ENCODE results near the gene ZNG1A.
"Not testable (repeated sequence)": the region's sequence is repeated elsewhere in the genome, so short reads cannot be mapped to it uniquely, and the experiment has no call there.

GRCh38 chr9:199601-200000, 20.7 kb upstream of the ZNG1A start:
- TF ChIP-seq, protein P1, sequence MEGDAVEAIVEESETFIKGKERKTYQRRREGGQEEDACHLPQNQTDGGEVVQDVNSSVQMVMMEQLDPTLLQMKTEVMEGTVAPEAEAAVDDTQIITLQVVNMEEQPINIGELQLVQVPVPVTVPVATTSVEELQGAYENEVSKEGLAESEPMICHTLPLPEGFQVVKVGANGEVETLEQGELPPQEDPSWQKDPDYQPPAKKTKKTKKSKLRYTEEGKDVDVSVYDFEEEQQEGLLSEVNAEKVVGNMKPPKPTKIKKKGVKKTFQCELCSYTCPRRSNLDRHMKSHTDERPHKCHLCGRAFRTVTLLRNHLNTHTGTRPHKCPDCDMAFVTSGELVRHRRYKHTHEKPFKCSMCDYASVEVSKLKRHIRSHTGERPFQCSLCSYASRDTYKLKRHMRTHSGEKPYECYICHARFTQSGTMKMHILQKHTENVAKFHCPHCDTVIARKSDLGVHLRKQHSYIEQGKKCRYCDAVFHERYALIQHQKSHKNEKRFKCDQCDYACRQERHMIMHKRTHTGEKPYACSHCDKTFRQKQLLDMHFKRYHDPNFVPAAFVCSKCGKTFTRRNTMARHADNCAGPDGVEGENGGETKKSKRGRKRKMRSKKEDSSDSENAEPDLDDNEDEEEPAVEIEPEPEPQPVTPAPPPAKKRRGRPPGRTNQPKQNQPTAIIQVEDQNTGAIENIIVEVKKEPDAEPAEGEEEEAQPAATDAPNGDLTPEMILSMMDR (IDR thresholded peaks at IDR 0.05 in 8 of 11, conservative IDR thresholded peaks at IDR 0.05 in 3 of 11): not testable (repeated sequence)
- TF ChIP-seq POLR2AphosphoS5 (IDR thresholded peaks at IDR 0.05): not testable (repeated sequence)
